HepG2 (cell line): ENCODE data around the gene RBCK1. TPM values are rescaled to one million over a fixed set of nuclear protein-coding genes. Genes with fewer than 3 reads are reported as not detected.
A peak's percentile ranks its signal among the peaks of the same experiment; 100 is the strongest.

Experiments used
- ARNT2 ChIP-seq: sonication (generic); formaldehyde crosslinking; IDR thresholded peaks from 2 replicates; pipeline ENCODE4 v1.8.0; 2022; ENCODE audit warnings: mild to moderate bottlenecking, low read depth, missing genetic modification reagents, moderate library complexity
- BCLAF1 ChIP-seq: fragments of 450-650 bp; IDR thresholded peaks from 2 replicates; pipeline ENCODE4 v1.6.1; 2017; ENCODE audit warnings: mild to moderate bottlenecking
- CREB3 ChIP-seq: sonication (generic); formaldehyde crosslinking; IDR thresholded peaks from 2 replicates; pipeline ENCODE4 v1.5.0; 2020; ENCODE audit warnings: missing genetic modification reagents
- DMAP1 ChIP-seq: IDR thresholded peaks from 2 replicates; pipeline ENCODE4 v1.6.1; 2016
- HINFP ChIP-seq: sonication (generic); formaldehyde crosslinking; IDR thresholded peaks from 2 replicates; pipeline ENCODE4 v1.4.0; 2020; ENCODE audit warnings: low read depth, mild to moderate bottlenecking, missing genetic modification reagents
- HIVEP1 ChIP-seq: sonication (generic); formaldehyde crosslinking; IDR thresholded peaks from 2 replicates; pipeline ENCODE4 v1.4.0; 2020; ENCODE audit warnings: mild to moderate bottlenecking, missing genetic modification reagents
- NR0B2 ChIP-seq: sonication (generic); formaldehyde crosslinking; IDR thresholded peaks from 2 replicates; pipeline ENCODE4 v1.4.0; 2020; ENCODE audit warnings: mild to moderate bottlenecking, missing genetic modification reagents
- RARA ChIP-seq: IDR thresholded peaks from 2 replicates; pipeline ENCODE4 v1.6.1; 2016; ENCODE audit warnings: missing genetic modification reagents, missing compliant biosample characterization
- SKI ChIP-seq: fragments of 450-650 bp; IDR thresholded peaks from one replicate; pipeline ENCODE4 v1.6.1; 2018; ENCODE audit warnings: mild to moderate bottlenecking; ENCODE audit not compliant: partially characterized antibody
- SNAPC2 ChIP-seq: sonication (generic); formaldehyde crosslinking; IDR thresholded peaks from 2 replicates; pipeline ENCODE4 v1.8.1; 2022; ENCODE audit warnings: mild to moderate bottlenecking, missing genetic modification reagents
- TAF1 ChIP-seq: sonication (generic); formaldehyde crosslinking; IDR thresholded peaks from 2 replicates; pipeline ENCODE4 v1.4.0; 2020; ENCODE audit warnings: missing genetic modification reagents
- TCF7 ChIP-seq: sonication (generic); IDR thresholded peaks from 2 replicates; pipeline ENCODE4 v1.6.1; 2016; ENCODE audit warnings: antibody characterized with exemption, low read depth
- ZBTB37 ChIP-seq: sonication (generic); formaldehyde crosslinking; IDR thresholded peaks from 2 replicates; pipeline ENCODE4 v1.4.0; 2020; ENCODE audit warnings: mild to moderate bottlenecking, missing genetic modification reagents
- ZBTB4 ChIP-seq: sonication (generic); formaldehyde crosslinking; IDR thresholded peaks from 2 replicates; pipeline ENCODE4 v1.4.0; 2020; ENCODE audit warnings: missing genetic modification reagents, mild to moderate bottlenecking, borderline replicate concordance
- ZNF326 ChIP-seq: sonication (generic); formaldehyde crosslinking; IDR thresholded peaks from 2 replicates; pipeline ENCODE4 v1.4.0; 2020; ENCODE audit warnings: missing genetic modification reagents, borderline replicate concordance
- ZNF329 ChIP-seq: sonication (generic); formaldehyde crosslinking; IDR thresholded peaks from 2 replicates; pipeline ENCODE4 v1.9.0; 2021; ENCODE audit warnings: low read depth, mild to moderate bottlenecking, missing genetic modification reagents
- ZZZ3 ChIP-seq: sonication (generic); formaldehyde crosslinking; IDR thresholded peaks from 2 replicates; pipeline ENCODE4 v1.4.0; 2020; ENCODE audit warnings: missing genetic modification reagents, mild to moderate bottlenecking, borderline replicate concordance
- polyA plus RNA-seq, 8 experiments: library from polyadenylated mRNA; depleted of rRNA in 3 of 8; stranded (reverse) in 7 of 8; unstranded in 1 of 8; fragments of >200 nt; fragmentation: Illumina TruSeq in 4 of 8; extraction: Trizol in 4 of 8; gene quantifications; 2 replicates each; pipeline versions ENCODE4 v1.2.1 to v1.2.3, GENCODE V29; 2011 to 2016; ENCODE audit warnings: low read depth in 4 of 8, missing spikeins in 1 of 8, mixed read lengths in 1 of 8; ENCODE audit not compliant: insufficient read depth in 1 of 8
- total RNA-seq, 5 experiments: library from RNA; depleted of rRNA; stranded (reverse); fragments of >200 nt; fragmentation: Illumina TruSeq; extraction: Trizol; gene quantifications; 2 replicates each; pipeline ENCODE4 v1.2.3, GENCODE V29; 2016; ENCODE audit warnings: low read depth in 1 of 5

Gene RBCK1
- total and polyA plus RNA-seq, 2 of the 13 experiments (the other 11 are each of a cell fraction or from before 2014, with no cell fraction given): 149 to 215 TPM

- TF ChIP-seq ZBTB4 (CRISPR knock-in tag) (no peak), SKI (peak; percentile 53), ZZZ3 (CRISPR knock-in tag) (no peak), ZBTB37 (CRISPR knock-in tag) (no peak), HIVEP1 (no peak), NR0B2 (CRISPR knock-in tag) (no peak), TCF7 (peak; percentile 60; the same call in 1 of the 2 replicates), HINFP (peak; percentile 79), CREB3 (CRISPR knock-in tag) (no peak), TAF1 (CRISPR knock-in tag) (peak; percentile 72), RARA (CRISPR knock-in tag) (peak; percentile 57; the same call in 1 of the 2 replicates), ZNF326 (CRISPR knock-in tag) (peak; percentile 48; the same call in 1 of the 2 replicates), DMAP1 (CRISPR knock-in tag) (peak; percentile 99), ZNF329 (CRISPR knock-in tag) (no peak), SNAPC2 (CRISPR knock-in tag) (peak; percentile 62), ARNT2 (0 out of 2 replicates have a peak, but pooled peaks have one; percentile 65), BCLAF1 (no peak)
Observed at GRCh38 chr20:401682-402495, 6.2 kb upstream of the RBCK1 start (continued).
